ENCODE measurements around the gene ANKRD53.

The ANKRD53 gene

DNA sequence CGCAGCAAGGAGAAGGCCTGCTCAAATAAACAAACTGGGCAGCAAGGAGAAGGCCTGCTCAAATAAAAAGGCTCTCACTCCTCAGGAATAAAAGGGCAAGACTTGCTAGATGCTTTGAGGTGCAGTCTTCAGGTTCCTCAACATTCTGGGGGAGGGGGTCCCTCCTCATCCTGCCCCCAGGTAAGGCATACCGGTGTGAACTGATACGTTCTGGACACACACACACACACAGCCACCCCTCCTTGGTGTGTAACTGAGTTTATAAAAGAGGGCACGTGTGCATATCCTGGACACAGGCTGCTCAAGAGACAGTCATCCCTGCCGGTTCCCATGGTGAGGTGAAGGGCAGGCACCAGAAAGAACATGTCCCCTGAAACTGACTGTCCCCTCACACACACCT lies 11.8 kb downstream of the ANKRD53 start:
- no peak overlapping the region for H3K4me3 ChIP-seq (ENCODE audit: control insufficient read depth, low read depth, low read length)
- TF ChIP-seq, protein P1, sequence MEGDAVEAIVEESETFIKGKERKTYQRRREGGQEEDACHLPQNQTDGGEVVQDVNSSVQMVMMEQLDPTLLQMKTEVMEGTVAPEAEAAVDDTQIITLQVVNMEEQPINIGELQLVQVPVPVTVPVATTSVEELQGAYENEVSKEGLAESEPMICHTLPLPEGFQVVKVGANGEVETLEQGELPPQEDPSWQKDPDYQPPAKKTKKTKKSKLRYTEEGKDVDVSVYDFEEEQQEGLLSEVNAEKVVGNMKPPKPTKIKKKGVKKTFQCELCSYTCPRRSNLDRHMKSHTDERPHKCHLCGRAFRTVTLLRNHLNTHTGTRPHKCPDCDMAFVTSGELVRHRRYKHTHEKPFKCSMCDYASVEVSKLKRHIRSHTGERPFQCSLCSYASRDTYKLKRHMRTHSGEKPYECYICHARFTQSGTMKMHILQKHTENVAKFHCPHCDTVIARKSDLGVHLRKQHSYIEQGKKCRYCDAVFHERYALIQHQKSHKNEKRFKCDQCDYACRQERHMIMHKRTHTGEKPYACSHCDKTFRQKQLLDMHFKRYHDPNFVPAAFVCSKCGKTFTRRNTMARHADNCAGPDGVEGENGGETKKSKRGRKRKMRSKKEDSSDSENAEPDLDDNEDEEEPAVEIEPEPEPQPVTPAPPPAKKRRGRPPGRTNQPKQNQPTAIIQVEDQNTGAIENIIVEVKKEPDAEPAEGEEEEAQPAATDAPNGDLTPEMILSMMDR (IDR thresholded peaks at IDR 0.05; ENCODE audit: control insufficient read depth, insufficient read depth, low read depth, low read length, missing control alignments) = no peak
- no peak for DNase-seq (ENCODE audit: low read depth)

- no peak overlapping the region for H3K4me3 ChIP-seq (ENCODE audit: control insufficient read depth, low read depth, low read length)
- TF ChIP-seq, protein P1 (IDR thresholded peaks at IDR 0.05; ENCODE audit: control insufficient read depth, insufficient read depth, low read depth, low read length, missing control alignments) = no peak
- DNase-seq (ENCODE audit: low read depth) = no peak
Measured at GRCh38 chr2:70991142-70991541, 12.7 kb downstream of the ANKRD53 start.

DNA sequence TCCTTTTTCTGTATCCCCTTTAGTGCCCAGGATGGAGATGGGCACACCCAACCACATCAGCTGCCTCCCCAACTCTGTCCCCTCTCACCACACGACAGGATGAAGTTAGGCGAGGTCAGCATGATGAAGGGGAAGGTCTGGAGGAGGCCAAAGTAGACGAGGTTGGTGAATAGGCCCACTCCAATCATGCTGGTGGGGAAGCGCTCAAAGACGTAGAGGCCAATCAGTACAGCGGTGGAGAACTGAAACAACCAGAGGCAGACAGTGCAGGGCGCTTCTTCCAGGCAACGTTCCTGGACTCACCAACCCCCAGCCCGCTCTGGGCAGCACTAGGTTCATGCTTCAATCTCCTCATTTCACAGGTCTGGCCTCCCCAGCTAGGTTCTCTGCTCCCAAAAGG lies 13.3 kb downstream of the ANKRD53 start:
- no peak for DNase-seq (ENCODE audit: low read depth)
- TF ChIP-seq, protein P1 (IDR thresholded peaks at IDR 0.05; ENCODE audit: control insufficient read depth, insufficient read depth, low read depth, low read length, missing control alignments) = no peak
- H3K4me3 ChIP-seq (ENCODE audit: control insufficient read depth, low read depth, low read length) = no peak overlapping the region

DNA sequence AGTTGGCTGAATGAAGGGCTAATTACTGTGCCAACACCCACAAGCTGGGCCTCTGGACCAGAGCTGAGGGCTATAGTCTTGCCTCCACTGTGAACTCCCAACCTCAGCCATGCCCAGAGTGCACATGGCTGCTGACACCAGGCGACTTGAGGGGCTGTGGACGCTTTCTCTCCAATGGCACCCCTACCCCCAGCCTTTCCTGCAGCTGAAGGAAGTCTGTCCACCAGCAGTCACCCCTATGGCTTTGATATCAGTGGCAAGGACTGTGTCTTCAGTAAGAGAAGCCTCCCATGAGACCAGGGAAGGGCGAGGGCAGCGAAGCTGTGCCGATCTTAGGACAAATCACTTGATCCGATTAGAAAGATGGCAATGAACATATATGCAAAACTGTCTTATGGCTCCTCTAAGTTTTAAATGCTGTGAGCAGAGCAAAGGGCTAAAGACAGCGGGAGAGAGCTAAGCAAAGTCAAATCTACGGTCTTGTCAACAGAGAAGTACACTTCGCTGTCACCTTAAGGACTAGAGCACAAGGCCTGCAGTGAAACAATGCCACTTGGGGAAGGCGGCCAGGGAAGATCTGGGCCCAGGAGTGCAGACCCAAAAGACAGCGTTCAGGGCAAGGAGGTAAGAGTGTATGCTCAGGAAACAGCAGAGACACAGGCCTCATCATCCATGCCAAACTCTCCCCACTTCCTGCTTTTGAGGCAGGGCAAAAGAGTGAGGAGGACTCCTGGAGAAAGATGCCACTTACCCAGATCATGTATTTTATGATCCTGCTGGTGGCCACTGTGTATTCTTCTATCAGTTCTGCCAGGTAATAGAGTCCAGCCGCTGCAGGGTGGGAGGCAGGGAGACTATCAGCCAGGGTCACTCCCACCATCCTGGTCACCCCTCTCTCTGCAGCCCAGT lies 14.8 kb downstream of the ANKRD53 start:
- peak overlapping the region; percentile 78 for H3K4me3 ChIP-seq (ENCODE audit: control insufficient read depth, low read depth, low read length)
- DNase-seq (ENCODE audit: low read depth) = no peak
- TF ChIP-seq, protein P1 (IDR thresholded peaks at IDR 0.05; ENCODE audit: control insufficient read depth, insufficient read depth, low read depth, low read length, missing control alignments) = no peak

DNA sequence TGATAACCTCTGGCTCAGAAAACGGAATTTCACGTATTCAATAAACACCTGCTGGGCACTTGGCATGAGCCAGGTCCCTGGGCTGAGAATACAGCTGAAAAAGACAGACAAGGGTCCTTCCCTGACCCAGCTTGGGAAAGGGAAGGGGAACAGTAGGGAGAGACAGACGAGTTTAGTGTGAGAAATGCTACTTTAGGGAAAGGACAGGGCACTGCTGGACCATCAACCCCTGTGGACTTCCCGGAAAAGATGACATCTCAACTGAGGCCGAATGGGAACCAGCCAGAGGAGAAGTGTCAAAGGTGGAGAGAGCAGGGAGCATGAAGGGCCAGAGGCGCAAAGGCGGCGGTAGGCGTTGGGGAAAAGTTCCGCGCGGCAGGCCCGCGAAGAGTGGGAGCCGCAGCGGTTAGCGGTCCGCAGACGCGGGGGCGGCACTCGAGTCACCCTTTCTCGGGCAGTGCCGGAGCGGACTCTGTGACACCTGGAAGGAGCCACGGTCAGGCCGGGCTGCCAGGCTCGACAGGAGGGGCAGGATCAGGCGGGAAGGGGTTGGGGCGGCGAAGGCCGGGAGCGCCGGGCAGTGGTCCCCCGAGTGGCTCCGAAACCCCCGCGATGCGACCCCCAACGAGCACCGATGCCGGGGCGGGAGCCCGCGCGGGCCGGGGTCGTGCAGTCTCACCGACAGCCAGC lies 15.7 kb downstream of the ANKRD53 start:
- H3K4me3 ChIP-seq (ENCODE audit: control insufficient read depth, low read depth, low read length) = peak overlapping the region; percentile 78
- TF ChIP-seq, protein P1 (IDR thresholded peaks at IDR 0.05; ENCODE audit: control insufficient read depth, insufficient read depth, low read depth, low read length, missing control alignments) = no peak
- DNase-seq (ENCODE audit: low read depth) = no peak

GRCh38 chr2:70994699-70995425 lies 16.4 kb downstream of the ANKRD53 start, which contains the start of gene TEX261:
TEX261 (minus strand) TSS chr2:70994873; CDS start chr2:70994757, 116 bp downstream.
- TF ChIP-seq, protein P1 (IDR thresholded peaks at IDR 0.05; ENCODE audit: control insufficient read depth, insufficient read depth, low read depth, low read length, missing control alignments) = peak; percentile 62
- DNase-seq (ENCODE audit: low read depth) = peak; percentile 16
- peak within 1 kb of the TSS; percentile 78 for H3K4me3 ChIP-seq (ENCODE audit: control insufficient read depth, low read depth, low read length)

Data from AG09309 (cell line).